Measurements from ENCODE around the gene TBX1.

The TBX1 gene

DNA sequence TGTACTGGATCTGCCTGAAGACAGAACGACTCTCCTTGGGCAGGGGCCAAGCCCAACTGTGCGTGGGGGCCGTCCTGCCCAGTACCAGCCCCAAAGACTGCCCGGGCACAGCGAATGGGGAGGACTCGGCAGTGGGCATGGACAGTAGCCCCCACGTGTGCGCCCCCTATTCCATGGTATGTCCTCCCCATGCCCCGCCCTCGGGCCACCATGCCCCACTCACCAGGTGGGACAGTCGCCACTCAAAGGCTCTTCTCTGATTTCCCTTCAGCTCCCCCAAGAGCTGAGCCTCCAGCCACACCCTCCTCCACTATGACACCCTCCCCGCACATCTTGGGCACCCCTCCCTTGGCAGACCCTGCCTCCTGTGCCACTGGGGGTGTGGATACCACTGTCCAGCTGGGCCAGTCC is 50.6 kb downstream of the TBX1 start:
- no peak overlapping the region for H3K4me3 ChIP-seq (replicated peaks; ENCODE audit: low read depth, low read length)
- H3K27me3 ChIP-seq (replicated peaks; ENCODE audit: control insufficient read depth, insufficient read depth, low read length) = no peaks in the 10 kb centered on the region
- H3K36me3 ChIP-seq (ENCODE audit: control insufficient read depth, insufficient read depth, low read length) = no peaks in the 10 kb centered on the region
- TF ChIP-seq, protein P1, sequence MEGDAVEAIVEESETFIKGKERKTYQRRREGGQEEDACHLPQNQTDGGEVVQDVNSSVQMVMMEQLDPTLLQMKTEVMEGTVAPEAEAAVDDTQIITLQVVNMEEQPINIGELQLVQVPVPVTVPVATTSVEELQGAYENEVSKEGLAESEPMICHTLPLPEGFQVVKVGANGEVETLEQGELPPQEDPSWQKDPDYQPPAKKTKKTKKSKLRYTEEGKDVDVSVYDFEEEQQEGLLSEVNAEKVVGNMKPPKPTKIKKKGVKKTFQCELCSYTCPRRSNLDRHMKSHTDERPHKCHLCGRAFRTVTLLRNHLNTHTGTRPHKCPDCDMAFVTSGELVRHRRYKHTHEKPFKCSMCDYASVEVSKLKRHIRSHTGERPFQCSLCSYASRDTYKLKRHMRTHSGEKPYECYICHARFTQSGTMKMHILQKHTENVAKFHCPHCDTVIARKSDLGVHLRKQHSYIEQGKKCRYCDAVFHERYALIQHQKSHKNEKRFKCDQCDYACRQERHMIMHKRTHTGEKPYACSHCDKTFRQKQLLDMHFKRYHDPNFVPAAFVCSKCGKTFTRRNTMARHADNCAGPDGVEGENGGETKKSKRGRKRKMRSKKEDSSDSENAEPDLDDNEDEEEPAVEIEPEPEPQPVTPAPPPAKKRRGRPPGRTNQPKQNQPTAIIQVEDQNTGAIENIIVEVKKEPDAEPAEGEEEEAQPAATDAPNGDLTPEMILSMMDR (IDR thresholded peaks at IDR 0.05; ENCODE audit: insufficient read depth, low read length, poor library complexity, severe bottlenecking) = no peak
- DNase-seq (ENCODE audit: extremely low read depth, insufficient read length) = no peak

DNA sequence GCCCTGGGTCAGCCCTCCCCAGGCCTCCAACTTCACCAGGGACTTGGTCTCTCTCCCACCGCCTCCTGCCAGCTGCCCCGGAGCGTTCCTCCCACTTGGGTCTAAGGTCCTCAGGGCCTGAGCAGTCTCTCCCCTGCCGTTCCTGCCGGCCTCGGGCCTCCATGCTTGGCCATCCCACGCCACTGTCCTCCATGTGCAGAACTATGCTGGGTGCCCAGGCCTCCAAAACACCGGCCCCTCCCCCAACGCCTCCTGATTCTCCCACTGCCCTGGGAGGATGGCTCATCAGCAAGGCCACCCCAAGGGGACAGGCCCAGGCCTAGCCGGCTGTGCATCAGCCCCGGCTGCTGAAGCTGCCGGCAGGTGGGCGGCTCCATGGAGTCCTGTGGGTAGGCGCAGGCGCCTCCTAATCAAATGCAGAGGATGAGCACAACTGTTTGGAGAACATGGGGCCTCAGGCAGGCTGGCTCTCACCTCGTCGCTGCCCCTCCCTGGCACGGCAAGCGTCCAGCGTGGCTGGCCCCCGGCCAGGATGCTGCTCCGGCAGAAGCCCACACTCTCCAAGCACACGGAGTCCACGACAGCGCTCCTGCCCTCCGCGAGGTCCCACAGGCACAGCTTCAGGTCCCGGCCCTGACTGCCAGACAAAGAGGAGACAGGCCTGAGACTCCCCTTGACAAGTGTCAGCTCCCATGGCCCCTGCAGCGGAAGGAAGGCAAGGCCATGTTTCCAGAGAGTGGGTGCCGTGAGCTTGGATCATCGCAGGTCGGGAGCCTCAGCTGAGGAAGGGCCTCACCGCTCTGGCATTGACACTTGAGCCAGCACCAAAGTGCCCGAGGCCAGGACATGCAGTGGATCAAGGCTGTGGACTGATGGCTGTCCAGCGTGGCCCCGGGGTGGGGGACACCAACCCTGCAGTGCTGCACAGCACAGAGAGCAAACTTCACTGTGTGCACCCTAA is 51.5 kb downstream of the TBX1 start:
- Histone ChIP-seq H3K4me3 (replicated peaks; ENCODE audit: low read depth, low read length) (no peak overlapping the region), H3K27me3 (replicated peaks; ENCODE audit: control insufficient read depth, insufficient read depth, low read length) (no peaks in the 10 kb centered on the region), H3K36me3 (ENCODE audit: control insufficient read depth, insufficient read depth, low read length) (no peaks in the 10 kb centered on the region)
- DNase-seq (ENCODE audit: extremely low read depth, insufficient read length) = no peak
- TF ChIP-seq, protein P1 (IDR thresholded peaks at IDR 0.05; ENCODE audit: insufficient read depth, low read length, poor library complexity, severe bottlenecking) = no peak

DNA sequence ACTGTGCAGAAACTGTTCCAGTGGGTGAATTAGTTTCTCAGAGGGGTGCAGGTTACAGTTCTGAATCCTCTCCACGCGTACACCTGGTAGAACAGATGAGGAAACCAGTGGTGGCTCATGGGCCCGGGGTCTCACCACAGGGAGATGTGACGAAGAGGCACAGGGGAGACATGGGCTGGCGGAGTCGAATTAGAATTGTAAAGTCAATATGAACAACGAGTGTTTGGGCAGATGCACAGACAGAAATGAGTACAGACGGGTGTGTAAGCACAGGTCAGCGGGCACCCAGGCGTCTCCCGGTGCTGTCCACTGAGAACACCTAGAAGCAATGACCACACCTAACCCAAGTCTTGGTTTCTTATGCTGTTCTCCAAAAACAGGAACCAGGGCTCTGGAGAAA is 52.3 kb downstream of the TBX1 start:
- TF ChIP-seq, protein P1 (IDR thresholded peaks at IDR 0.05; ENCODE audit: insufficient read depth, low read length, poor library complexity, severe bottlenecking) = no peak
- Histone ChIP-seq H3K27me3 (replicated peaks; ENCODE audit: control insufficient read depth, insufficient read depth, low read length) (no peaks in the 10 kb centered on the region), H3K4me3 (replicated peaks; ENCODE audit: low read depth, low read length) (no peak overlapping the region), H3K36me3 (ENCODE audit: control insufficient read depth, insufficient read depth, low read length) (no peaks in the 10 kb centered on the region)
- no peak for DNase-seq (ENCODE audit: extremely low read depth, insufficient read length)

DNA sequence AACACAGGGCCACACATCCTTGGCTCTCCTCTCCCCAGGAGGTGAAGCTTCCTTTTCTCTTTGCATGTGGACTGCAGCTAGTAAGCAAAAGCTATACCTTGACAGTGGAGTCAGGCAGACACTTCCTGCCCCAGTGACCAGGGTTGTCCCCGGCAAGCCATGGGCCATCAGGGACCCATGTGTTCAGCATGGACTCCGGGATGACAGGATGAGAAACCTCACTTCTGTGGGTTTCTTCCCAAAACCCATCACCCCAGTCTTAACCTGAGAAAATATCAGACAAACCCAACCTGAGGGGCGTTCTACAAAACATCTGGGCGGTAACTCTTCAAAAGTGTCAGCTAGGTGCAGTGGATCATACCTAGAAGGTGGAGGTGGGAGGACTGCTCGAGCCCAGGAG is 53.9 kb downstream of the TBX1 start:
- DNase-seq (ENCODE audit: extremely low read depth, insufficient read length) = no peak
- TF ChIP-seq, protein P1 (IDR thresholded peaks at IDR 0.05; ENCODE audit: insufficient read depth, low read length, poor library complexity, severe bottlenecking) = no peak
- H3K36me3 ChIP-seq (ENCODE audit: control insufficient read depth, insufficient read depth, low read length) = no peaks in the 10 kb centered on the region
- no peak overlapping the region for H3K4me3 ChIP-seq (replicated peaks; ENCODE audit: low read depth, low read length)
- H3K27me3 ChIP-seq (replicated peaks; ENCODE audit: control insufficient read depth, insufficient read depth, low read length) = no peaks in the 10 kb centered on the region

DNA sequence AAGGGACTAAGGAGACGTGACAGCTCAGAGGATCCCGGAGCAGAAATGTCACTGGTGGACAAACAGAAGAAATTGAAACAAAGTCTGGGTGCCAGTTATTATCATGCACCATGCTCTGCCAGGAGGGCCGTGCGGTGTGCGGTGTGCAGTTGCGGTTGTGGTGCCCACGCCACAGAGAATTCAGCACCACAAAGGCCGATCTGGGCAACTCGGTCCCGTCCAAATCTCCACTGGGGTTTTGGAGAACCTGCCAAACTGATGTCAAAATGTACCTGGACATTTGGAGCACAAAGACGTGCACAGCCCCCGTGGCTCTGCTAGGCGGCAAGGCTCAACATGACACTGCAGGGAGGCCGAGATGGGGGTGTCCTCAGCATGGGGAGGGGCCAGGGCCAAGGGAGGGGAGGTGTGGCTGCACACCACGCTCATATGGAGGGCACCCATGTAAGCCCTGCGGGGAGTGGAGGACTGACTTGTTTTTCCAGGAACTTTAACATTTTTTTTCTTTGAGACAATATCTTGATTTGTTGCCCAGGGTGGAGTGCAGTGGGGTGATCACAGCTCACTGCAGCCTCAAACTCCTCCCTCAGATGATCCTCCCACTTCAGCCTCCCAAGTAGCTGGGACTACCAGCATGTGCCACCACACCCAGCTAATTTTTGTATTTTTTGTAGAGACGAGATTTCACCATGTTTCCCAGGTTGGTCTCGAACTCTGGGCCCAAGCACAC is 54.7 kb downstream of the TBX1 start:
- no peak for DNase-seq (ENCODE audit: extremely low read depth, insufficient read length)
- no peak overlapping the region for H3K4me3 ChIP-seq (replicated peaks; ENCODE audit: low read depth, low read length)
- no peaks in the 10 kb centered on the region for H3K27me3 ChIP-seq (replicated peaks; ENCODE audit: control insufficient read depth, insufficient read depth, low read length)
- no peaks in the 10 kb centered on the region for H3K36me3 ChIP-seq (ENCODE audit: control insufficient read depth, insufficient read depth, low read length)
- TF ChIP-seq, protein P1 (IDR thresholded peaks at IDR 0.05; ENCODE audit: insufficient read depth, low read length, poor library complexity, severe bottlenecking) = no peak
